Activated T-helper 1 cell treated with anti-CD3 and anti-CD28 coated beads, Interleukin-12 subunit alpha, Interleukin-12 subunit beta, Interleukin-2, Interleukin-4 antibody, amounts not matched to agents 30 ng/mL and 10 ng/mL and 1 ng/mL, durations not matched to agents 14 hours and 24 hours and 36 hours (primary cell): ENCODE data around the gene ARID4B. TPM values are rescaled to one million over a fixed set of nuclear protein-coding genes. Genes with fewer than 3 reads are reported as not detected.
"Not testable (repeated sequence)": the region's sequence is repeated elsewhere in the genome, so short reads cannot be mapped to it uniquely, and the experiment has no call there.

ENCODE experiments used
- DNase-seq: peaks from one replicate; pipeline ENCODE4 v3.0.0; 2021; ENCODE audit warnings: low spot score
- H3K27ac Mint-ChIP-seq: one replicate; pipeline ENCODE4 v1.8.0; 2021; ENCODE audit warnings: mild to moderate bottlenecking, mixed read lengths
- H3K27me3 Mint-ChIP-seq: one replicate; pipeline ENCODE4 v1.8.0; 2022; ENCODE audit warnings: mild to moderate bottlenecking, moderate library complexity, mixed read lengths; ENCODE audit not compliant: insufficient read depth
- H3K36me3 Mint-ChIP-seq: one replicate; pipeline ENCODE4 v1.8.0; 2021; ENCODE audit warnings: low read depth, mixed read lengths
- H3K4me1 Mint-ChIP-seq: one replicate; pipeline ENCODE4 v1.8.0; 2021; ENCODE audit warnings: low read depth, mixed read lengths
- H3K4me3 Mint-ChIP-seq: one replicate; pipeline ENCODE4 v1.8.0; 2021; ENCODE audit warnings: mild to moderate bottlenecking, moderate library complexity, mixed read lengths
- H3K9me3 Mint-ChIP-seq: one replicate; pipeline ENCODE4 v1.8.0; 2021; ENCODE audit warnings: mixed read lengths
- intact Hi-C: fragments of 100-400 bp; cut with micrococcal nuclease; formaldehyde crosslinking; loops from one replicate; pipeline ENCODE4 v1.15.1; 2024
- total RNA-seq: library from RNA; stranded (reverse); gene quantifications from 2 replicates; pipeline ENCODE4 v1.2.3, GENCODE V29; 2022

ARID4B gene
- total RNA-seq, 1 donor from 2014 or later: 58.7 TPM

GRCh38 chr1:235289859-235290739, 37.9 kb downstream of the ARID4B start:
- no peak for DNase-seq
- intact Hi-C loops: no loop called here
- Mint-ChIP-seq H3K36me3 (no peaks in the 10 kb centered on the region), H3K9me3 (no peaks in the 10 kb centered on the region), H3K4me1 (peaks cover 46% of the 10 kb centered on the region), H3K27me3 (peaks cover 2% of the 10 kb centered on the region), H3K27ac (no peak overlapping the region), H3K4me3 (no peak overlapping the region)

- intact Hi-C loops: no loop called here
- Mint-ChIP-seq H3K36me3 (no peaks in the 10 kb centered on the region), H3K4me1 (peaks cover 34% of the 10 kb centered on the region), H3K9me3 (no peaks in the 10 kb centered on the region), H3K27ac (no peak overlapping the region), H3K27me3 (peaks cover 2% of the 10 kb centered on the region), H3K4me3 (no peak overlapping the region)
- no peak for DNase-seq
Observed at GRCh38 chr1:235287208-235287882, 40.6 kb downstream of the ARID4B start.

- Mint-ChIP-seq H3K4me3 (no peak overlapping the region), H3K27ac (no peak overlapping the region), H3K9me3 (no peaks in the 10 kb centered on the region), H3K36me3 (no peaks in the 10 kb centered on the region), H3K4me1 (peaks cover 34% of the 10 kb centered on the region), H3K27me3 (peaks cover 2% of the 10 kb centered on the region)
- no peak for DNase-seq
- intact Hi-C loops: no loop called here
Observed at GRCh38 chr1:235286667-235287066, 41.3 kb downstream of the ARID4B start.

GRCh38 chr1:235284231-235284769, 43.7 kb downstream of the ARID4B start:
- H3K27ac Mint-ChIP-seq: no peak overlapping the region
- no peaks in the 10 kb centered on the region for H3K27me3 Mint-ChIP-seq
- no peaks in the 10 kb centered on the region for H3K9me3 Mint-ChIP-seq
- intact Hi-C loops: no loop called here
- no peak overlapping the region for H3K4me3 Mint-ChIP-seq
- H3K36me3 Mint-ChIP-seq: no peaks in the 10 kb centered on the region
- DNase-seq: no peak
- peaks cover 35% of the 10 kb centered on the region for H3K4me1 Mint-ChIP-seq

- H3K4me3 Mint-ChIP-seq, intact Hi-C loops, H3K27ac Mint-ChIP-seq, H3K36me3 Mint-ChIP-seq, H3K9me3 Mint-ChIP-seq, H3K27me3 Mint-ChIP-seq, DNase-seq: not testable (repeated sequence)
- peaks cover 35% of the 10 kb centered on the region for H3K4me1 Mint-ChIP-seq
Observed at GRCh38 chr1:235283636-235284035, 44.3 kb downstream of the ARID4B start.

- Mint-ChIP-seq H3K4me3 (no peak overlapping the region), H3K4me1 (peaks cover 30% of the 10 kb centered on the region), H3K36me3 (peaks cover 3% of the 10 kb centered on the region), H3K9me3 (no peaks in the 10 kb centered on the region), H3K27me3 (no peaks in the 10 kb centered on the region), H3K27ac (no peak overlapping the region)
- intact Hi-C loops: no loop called here
- no peak for DNase-seq
Observed at GRCh38 chr1:235280467-235280866, 47.5 kb downstream of the ARID4B start.

- H3K4me3 Mint-ChIP-seq: no peak overlapping the region
- no peaks in the 10 kb centered on the region for H3K9me3 Mint-ChIP-seq
- intact Hi-C loops: no loop called here
- peaks cover 36% of the 10 kb centered on the region for H3K4me1 Mint-ChIP-seq
- no peak overlapping the region for H3K27ac Mint-ChIP-seq
- no peak for DNase-seq
- peaks cover 3% of the 10 kb centered on the region for H3K36me3 Mint-ChIP-seq
- no peaks in the 10 kb centered on the region for H3K27me3 Mint-ChIP-seq
Observed at GRCh38 chr1:235279694-235280093, 48.3 kb downstream of the ARID4B start.

- Mint-ChIP-seq H3K27ac (no peak overlapping the region), H3K4me1 (peaks cover 36% of the 10 kb centered on the region), H3K4me3 (no peak overlapping the region), H3K27me3 (no peaks in the 10 kb centered on the region), H3K9me3 (no peaks in the 10 kb centered on the region), H3K36me3 (peaks cover 3% of the 10 kb centered on the region)
- no peak for DNase-seq
- intact Hi-C loops: no loop called here
Observed at GRCh38 chr1:235278915-235279292, 49.1 kb downstream of the ARID4B start.

- peaks cover 36% of the 10 kb centered on the region for H3K4me1 Mint-ChIP-seq
- no peak overlapping the region for H3K27ac Mint-ChIP-seq
- no peaks in the 10 kb centered on the region for H3K27me3 Mint-ChIP-seq
- H3K4me3 Mint-ChIP-seq: no peak overlapping the region
- intact Hi-C loops: no loop called here
- no peaks in the 10 kb centered on the region for H3K9me3 Mint-ChIP-seq
- peaks cover 3% of the 10 kb centered on the region for H3K36me3 Mint-ChIP-seq
- DNase-seq: no peak
Observed at GRCh38 chr1:235278233-235278914, 49.6 kb downstream of the ARID4B start.

GRCh38 chr1:235277709-235278108, 50.3 kb downstream of the ARID4B start:
- Mint-ChIP-seq H3K4me3 (no peak overlapping the region), H3K4me1 (peaks cover 36% of the 10 kb centered on the region)
- intact Hi-C loops: no loop called here

GRCh38 chr1:235275836-235276235, 52.1 kb downstream of the ARID4B start:
- DNase-seq: no peak
- peaks cover 3% of the 10 kb centered on the region for H3K36me3 Mint-ChIP-seq
- H3K9me3 Mint-ChIP-seq: no peaks in the 10 kb centered on the region
- peak overlapping the region; percentile 15 for H3K4me3 Mint-ChIP-seq
- intact Hi-C loops: loop anchor here (2.0 kb wide), 2 partner anchors 21 to 53 kb away; partner anchors contain the start of genes ARID4B and GGPS1
- H3K4me1 Mint-ChIP-seq: peaks cover 44% of the 10 kb centered on the region
- no peaks in the 10 kb centered on the region for H3K27me3 Mint-ChIP-seq
- H3K27ac Mint-ChIP-seq: peak overlapping the region; percentile 52

More at GRCh38 chr1:235277709-235278108, 50.3 kb downstream of the ARID4B start:
- DNase-seq: no peak
- Mint-ChIP-seq H3K27ac (no peak overlapping the region), H3K27me3 (no peaks in the 10 kb centered on the region), H3K9me3 (no peaks in the 10 kb centered on the region), H3K36me3 (peaks cover 3% of the 10 kb centered on the region)

GRCh38 chr1:235275223-235275622, 52.8 kb downstream of the ARID4B start:
- H3K4me1 Mint-ChIP-seq: peaks cover 46% of the 10 kb centered on the region
- H3K9me3 Mint-ChIP-seq: no peaks in the 10 kb centered on the region
- intact Hi-C loops: loop anchor here (2.0 kb wide), 2 partner anchors 22 to 54 kb away; partner anchors contain the start of genes ARID4B and GGPS1
- no peaks in the 10 kb centered on the region for H3K27me3 Mint-ChIP-seq
- peaks cover 3% of the 10 kb centered on the region for H3K36me3 Mint-ChIP-seq
- H3K4me3 Mint-ChIP-seq: no peak overlapping the region
- no peak for DNase-seq
- peak overlapping the region; percentile 68 for H3K27ac Mint-ChIP-seq
